ENCODE results near the gene GCNA. TPM values are rescaled to one million over a fixed set of nuclear protein-coding genes. Genes with fewer than 3 reads are reported as not detected.
A peak's percentile ranks its signal among the peaks of the same experiment; 100 is the strongest.

Gene GCNA
- total and polyA plus RNA-seq, 11 donors: 0.56 to 2.0 (median 1.1) TPM

DNA sequence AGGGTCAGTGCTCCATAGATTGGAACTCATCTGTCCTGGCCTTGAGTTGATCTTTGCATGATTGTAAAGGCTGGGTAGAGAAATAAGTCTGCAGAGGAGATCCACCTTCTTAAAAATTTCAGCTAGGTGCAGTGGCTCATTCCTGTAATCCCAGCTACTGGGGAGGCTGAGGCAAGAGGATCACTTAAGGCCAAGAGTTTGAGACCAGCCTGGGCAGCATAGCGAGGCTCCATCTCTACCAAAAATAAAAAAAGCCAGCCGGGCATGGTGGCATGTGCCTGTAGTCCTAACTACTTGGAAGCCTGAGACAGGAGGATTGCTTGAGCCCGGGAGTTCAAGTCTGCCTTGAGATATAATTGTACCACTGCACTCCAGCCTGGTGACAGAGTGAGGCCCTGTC is 40.5 kb downstream of the GCNA start:
- DNase-seq: no peak
- Histone ChIP-seq H3K27ac (peak overlapping the region in 1 of 12 donors; percentile 55), H3K4me1 (peaks cover 0 to 19% (median 13%) of the 10 kb centered on the region in 12 donors), H3K9me3 (no peaks in the 10 kb centered on the region), H3K27me3 (no peaks in the 10 kb centered on the region), H3K4me3 (peak overlapping the region in 1 of 12 donors; percentile 47), H3K36me3 (peaks cover 0 to 12% (median 4%) of the 10 kb centered on the region in 9 donors)
- no peak for TF ChIP-seq POLR2A (IDR thresholded peaks at IDR 0.05)
- no peak for TF ChIP-seq CTCF (IDR thresholded peaks at IDR 0.05)
- WGBS, 4 donors: 74 to 97% (median 87%) methylated on average over 3 of the region's 3 CpGs
- ATAC-seq: no peak
- intact Hi-C loops (cut with DNase I): loop anchor here in 1 of 10 donors (5.0 kb wide), 1 partner anchor 34 kb away; no protein-coding TSS in a partner anchor

DNA sequence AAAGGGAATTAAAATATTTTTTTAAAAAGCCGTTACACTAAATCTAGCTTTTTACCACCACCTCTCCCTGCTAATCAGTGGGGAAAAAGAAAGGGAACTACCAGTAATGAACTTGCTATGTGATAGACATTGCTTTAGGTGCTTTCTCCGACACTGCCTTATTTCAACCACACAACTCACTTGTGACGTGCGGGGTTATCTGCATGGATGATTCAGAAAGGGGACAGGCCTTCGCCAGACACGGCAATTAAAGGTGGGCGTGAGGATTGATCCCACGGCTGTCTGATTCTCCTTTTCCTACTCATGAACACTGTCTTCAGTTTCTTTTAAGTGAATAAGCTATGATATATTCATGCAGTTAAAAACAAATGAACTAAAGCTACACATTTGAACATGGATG is 41.0 kb downstream of the GCNA start:
- ATAC-seq (no peak), DNase-seq (no peak)
- peaks cover 0 to 20% (median 14%) of the 10 kb centered on the region in 12 donors for H3K4me1 ChIP-seq
- intact Hi-C loops (cut with DNase I): loop anchor here in 1 of 10 donors (5.0 kb wide), 1 partner anchor 33 kb away; no protein-coding TSS in a partner anchor
- peak overlapping the region in 1 of 12 donors; percentile 55 for H3K27ac ChIP-seq
- peak overlapping the region in 1 of 12 donors; percentile 47 for H3K4me3 ChIP-seq
- peaks cover 0 to 8% (median under 1%) of the 10 kb centered on the region in 9 donors for H3K36me3 ChIP-seq
- TF ChIP-seq CTCF (IDR thresholded peaks at IDR 0.05) (no peak), POLR2A (IDR thresholded peaks at IDR 0.05) (no peak)
- no peaks in the 10 kb centered on the region for H3K9me3 ChIP-seq
- no peaks in the 10 kb centered on the region for H3K27me3 ChIP-seq
- 87 to 94% (median 90%) methylated on average over 8 of the region's 8 CpGs for WGBS, 4 donors

DNA sequence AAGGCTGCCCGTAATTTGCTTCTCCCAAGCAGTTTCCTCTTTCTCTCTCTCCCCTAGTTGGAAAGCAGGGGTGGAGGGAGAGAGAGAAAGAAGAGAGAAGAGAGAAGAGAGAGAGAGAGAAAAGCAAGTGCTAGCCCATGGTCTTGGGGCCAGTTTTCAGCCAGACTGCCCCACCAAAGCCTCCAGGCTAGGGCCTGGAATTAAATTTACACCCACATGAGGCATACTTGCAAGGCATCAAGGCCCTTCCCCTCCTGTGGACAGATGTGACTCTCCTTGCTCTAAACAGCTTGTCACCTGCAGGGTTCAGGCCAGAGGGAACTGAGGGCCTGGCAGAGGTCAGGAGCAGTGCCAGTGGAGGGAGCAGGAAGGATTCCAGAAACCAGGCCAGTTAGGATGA is 41.7 kb downstream of the GCNA start:
- H3K9me3 ChIP-seq: no peaks in the 10 kb centered on the region
- ATAC-seq (no peak), DNase-seq (no peak)
- TF ChIP-seq CTCF (IDR thresholded peaks at IDR 0.05) (no peak), POLR2A (IDR thresholded peaks at IDR 0.05) (no peak)
- intact Hi-C loops (cut with DNase I): loop anchor here in 1 of 10 donors (5.0 kb wide), 1 partner anchor 32 kb away; no protein-coding TSS in a partner anchor
- H3K27me3 ChIP-seq: no peaks in the 10 kb centered on the region
- peak overlapping the region in 1 of 12 donors; percentile 55 for H3K27ac ChIP-seq
- peaks cover 0 to 2% (median 0%) of the 10 kb centered on the region in 9 donors for H3K36me3 ChIP-seq
- WGBS, 4 donors: 50 to 100% (median 78%) methylated on average over 1 of the region's 1 CpG
- H3K4me3 ChIP-seq: no peak overlapping the region
- H3K4me1 ChIP-seq: peaks cover 0 to 20% (median 14%) of the 10 kb centered on the region in 12 donors

DNA sequence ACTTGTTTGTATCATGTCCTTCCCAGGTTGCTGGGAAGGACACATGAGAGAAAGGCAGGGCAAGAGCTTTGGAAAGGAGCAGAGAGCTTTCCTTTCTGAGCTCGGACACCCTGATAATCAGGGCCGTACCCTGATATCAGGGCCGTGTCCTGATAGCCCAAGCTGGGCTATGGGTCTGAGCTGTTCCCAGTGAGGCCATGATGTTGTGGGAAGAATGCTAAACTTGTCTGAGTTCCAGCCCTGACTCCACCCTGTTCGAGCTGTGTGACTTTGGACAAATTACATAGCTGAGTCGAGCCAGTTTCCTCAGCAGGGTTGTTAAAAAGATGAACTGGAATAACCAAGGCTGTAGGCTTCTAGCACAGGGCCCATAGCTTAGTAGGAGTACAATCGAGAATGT is 43.4 kb downstream of the GCNA start:
- Histone ChIP-seq H3K4me3 (no peak overlapping the region), H3K9me3 (no peaks in the 10 kb centered on the region), H3K27ac (peak overlapping the region in 8 of 12 donors; percentile 39 to 84 (median 76)), H3K27me3 (no peaks in the 10 kb centered on the region), H3K4me1 (peaks cover 0 to 20% (median 14%) of the 10 kb centered on the region in 12 donors), H3K36me3 (no peaks in the 10 kb centered on the region)
- WGBS, 4 donors: 29 to 56% (median 36%) methylated on average over 6 of the region's 6 CpGs
- ATAC-seq: peak; percentile 36 to 58 (median 46)
- no peak for DNase-seq
- intact Hi-C loops (cut with DNase I): no loop called here
- TF ChIP-seq POLR2A (IDR thresholded peaks at IDR 0.05) (no peak), CTCF (IDR thresholded peaks at IDR 0.05) (no peak)

Measured in heart left ventricle (tissue), 16 donors.